GM12891 (cell line): ENCODE measurements around the gene CBFA2T2.

ENCODE experiments used
- POLR2A ChIP-seq: IDR thresholded peaks from 2 replicates; pipeline ENCODE4 v1.6.1; 2011; ENCODE audit warnings: low read depth, low read length, control low read depth
- POLR2AphosphoS5 ChIP-seq: IDR thresholded peaks from 2 replicates; pipeline ENCODE4 v1.6.1; 2011; ENCODE audit warnings: low read depth, low read length, control low read depth
- SPI1 ChIP-seq: IDR thresholded peaks from 2 replicates; pipeline ENCODE4 v1.6.1; 2011; ENCODE audit warnings: low read depth, low read length, control low read depth

DNA sequence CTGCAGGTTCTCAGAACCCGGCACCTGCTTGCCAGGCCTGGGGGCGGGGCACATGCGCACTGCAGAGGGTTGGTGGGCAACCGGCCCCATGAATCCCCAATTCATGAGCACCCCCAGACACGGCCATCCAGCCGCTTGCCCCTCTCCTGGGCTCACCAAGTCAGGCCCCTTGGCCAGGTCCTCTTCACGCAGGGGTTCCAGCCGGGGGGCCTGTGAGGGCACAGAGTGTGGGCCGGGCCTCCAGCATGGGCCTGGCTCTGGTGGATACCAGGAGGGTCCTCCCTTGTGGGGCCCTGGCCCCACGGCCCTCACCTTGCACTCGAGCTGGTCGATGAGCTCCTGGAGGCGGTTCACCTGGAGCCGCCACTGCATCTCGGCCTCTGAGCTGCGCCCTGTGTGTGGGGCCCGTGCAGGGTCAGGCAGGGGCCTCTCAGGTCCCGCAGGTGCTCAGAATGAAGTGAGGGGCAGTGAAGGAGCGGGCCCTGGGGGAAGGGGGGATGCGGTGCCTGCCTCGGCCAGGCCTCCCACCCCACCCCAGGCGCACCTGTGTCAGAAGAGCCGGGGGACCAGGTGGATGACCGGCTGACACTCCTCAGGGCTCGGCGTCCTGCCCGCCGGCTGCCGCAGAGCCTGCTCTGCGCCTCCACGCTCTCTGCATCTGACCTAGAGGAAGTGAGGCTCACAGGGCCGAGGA is 169.6 kb downstream of the CBFA2T2 start:
- TF ChIP-seq POLR2AphosphoS5, result no peak
- no peak for TF ChIP-seq POLR2A
- TF ChIP-seq SPI1, result no peak
